ENCODE measurements around the gene PMCH.

GRCh38 chr12:102215992-102216691 is 18.5 kb upstream of the PMCH start:
- TF ChIP-seq CTCF (IDR thresholded peaks at IDR 0.05): no peak
- TF ChIP-seq POLR2A (IDR thresholded peaks at IDR 0.05): no peak
